Kidney (tissue), 14 donors: Measurements from ENCODE around the gene ELOA. TPM values are rescaled to one million over a fixed set of nuclear protein-coding genes. Genes with fewer than 3 reads are reported as not detected.

Experiments used
- DNase-seq, 5 donors: peaks; one replicate each; pipeline ENCODE4 v3.0.0-alpha.2; 2013 to 2020
- FAIRE-seq: peaks from 2 replicates; lab custom pipeline; 2012; peaks lifted over from hg19 to GRCh38; lab: Jason Lieb, UNC
- H3K27ac ChIP-seq, 2 donors: one replicate each; pipeline ENCODE4 v1.7.0; 2013; ENCODE audit warnings: low read depth in 2 of 2, low read length in 2 of 2, inconsistent platforms in 1 of 2
- H3K27me3 ChIP-seq: one replicate; pipeline ENCODE4 v1.7.1; 2013; ENCODE audit warnings: low read length, inconsistent platforms; ENCODE audit not compliant: control insufficient read depth, insufficient read depth
- H3K36me3 ChIP-seq, 3 donors: one replicate each; pipeline versions ENCODE4 v1.7.0 to v1.7.1; 2013; ENCODE audit warnings: low read length in 3 of 3, control low read depth in 1 of 3, inconsistent platforms in 1 of 3; ENCODE audit not compliant: insufficient read depth in 3 of 3, control insufficient read depth in 2 of 3
- H3K4me1 ChIP-seq, 3 donors: one replicate each; pipeline versions ENCODE4 v1.7.0 to v1.7.1; 2013; ENCODE audit warnings: low read length in 3 of 3, inconsistent platforms in 1 of 3, low read depth in 1 of 3; ENCODE audit not compliant: control insufficient read depth in 2 of 3, insufficient read depth in 2 of 3
- H3K4me3 ChIP-seq, 3 donors: one replicate each; pipeline versions ENCODE4 v1.7.0 to v1.8.1; 2013; ENCODE audit warnings: low read length in 3 of 3, control low read depth in 1 of 3, inconsistent platforms in 1 of 3
- H3K9ac ChIP-seq, 3 donors: one replicate each; pipeline versions ENCODE4 v1.7.0 to v1.7.1; 2013; ENCODE audit warnings: low read length in 3 of 3, control low read depth in 1 of 3, inconsistent platforms in 1 of 3
- H3K9me3 ChIP-seq, 3 donors: one replicate each; pipeline versions ENCODE4 v1.7.0 to v1.7.1; 2013; ENCODE audit warnings: low read length in 3 of 3, control low read depth in 1 of 3, inconsistent platforms in 1 of 3; ENCODE audit not compliant: control insufficient read depth in 2 of 3, insufficient read depth in 1 of 3
- CTCF ChIP-seq: IDR thresholded peaks from 3 replicates; pipeline ENCODE4 v1.5.1; 2012; ENCODE audit warnings: mild to moderate bottlenecking, moderate library complexity, borderline replicate concordance; ENCODE audit not compliant: insufficient read depth; ENCODE audit errors: extremely low read depth
- intact Hi-C: fragments of 100-400 bp; cut with DNase I; formaldehyde crosslinking; loops from one replicate; pipeline ENCODE4 v1.11.1; 2022
- polyA plus RNA-seq: library from polyadenylated mRNA; stranded (reverse); fragments of 350-450 nt; fragmentation: Illumina TruSeq; extraction: RNeasy Lipid Tissue Mini Kit (QIAGEN cat#74804); gene quantifications from one replicate; pipeline ENCODE4 v1.2.3, GENCODE V29; 2014; ENCODE audit warnings: low read depth, low replicate concordance; ENCODE audit not compliant: insufficient read depth
- total RNA-seq: library from RNA; stranded (reverse); fragmentation: NEBNext Ultra II Directional; extraction: Animal tissue kit (Norgen Biotek cat#: 25700); gene quantifications from one replicate; pipeline ENCODE4 v1.2.1, GENCODE V29; 2021
- donor health status: control.
- donor health status: control.
- donor health status: control.
- donor health status: control.
- donor health status: control.
- donor health status: DM: yes; HTN: yes; CAD: no.
- donor health status: Normal renal cell carcinoma (clear cell type).

The ELOA gene
- total and polyA plus RNA-seq, 2 donors from 2014 or later, result 13.7 to 39.1 TPM

GRCh38 chr1:23806280-23806679, 63.0 kb downstream of the ELOA start:
- intact Hi-C loops, result no loop called here
- DNase-seq (no peak), FAIRE-seq (no peak)
- Histone ChIP-seq H3K9me3 (no peaks in the 10 kb centered on the region), H3K4me1 (peaks cover 0 to 14% (median 13%) of the 10 kb centered on the region in 3 donors), H3K4me3 (no peak overlapping the region), H3K27me3 (no peaks in the 10 kb centered on the region), H3K36me3 (peaks cover 3 to 23% (median 13%) of the 10 kb centered on the region in 3 donors), H3K9ac (no peak overlapping the region), H3K27ac (no peak overlapping the region)
- no peak for TF ChIP-seq CTCF

- Histone ChIP-seq H3K27ac (no peak overlapping the region), H3K9me3 (no peaks in the 10 kb centered on the region), H3K36me3 (peaks cover 3 to 23% (median 16%) of the 10 kb centered on the region in 3 donors), H3K4me3 (no peak overlapping the region), H3K27me3 (no peaks in the 10 kb centered on the region), H3K4me1 (peaks cover 0 to 9% (median 6%) of the 10 kb centered on the region in 3 donors), H3K9ac (no peak overlapping the region)
- intact Hi-C loops, result no loop called here
- FAIRE-seq (no peak), DNase-seq (no peak)
- TF ChIP-seq CTCF, result no peak
These were observed 64.2 kb downstream of the ELOA start for GRCh38 chr1:23807453-23807852.

GRCh38 chr1:23809751-23810171, 66.5 kb downstream of the ELOA start:
- peak; percentile 76 for TF ChIP-seq CTCF
- no peak overlapping the region for H3K9ac ChIP-seq
- no peaks in the 10 kb centered on the region for H3K27me3 ChIP-seq
- FAIRE-seq (no peak), DNase-seq (peak; percentile 58 to 85 (median 63))
- H3K27ac ChIP-seq, result peak overlapping the region; percentile 59 to 67
- intact Hi-C loops, result no loop called here
- H3K36me3 ChIP-seq, result peaks cover 4 to 30% (median 25%) of the 10 kb centered on the region in 3 donors
- H3K4me1 ChIP-seq, result peaks cover 0 to 9% (median 6%) of the 10 kb centered on the region in 3 donors
- H3K9me3 ChIP-seq, result no peaks in the 10 kb centered on the region
- no peak overlapping the region for H3K4me3 ChIP-seq
